ENCODE results near the gene AGRN. TPM values are rescaled to one million over a fixed set of nuclear protein-coding genes. Genes with fewer than 3 reads are reported as not detected.
A peak's percentile ranks its signal among the peaks of the same experiment; 100 is the strongest.

Gene AGRN
- polyA plus RNA-seq, 1 donor from 2014 or later, result 0.05 TPM

DNA sequence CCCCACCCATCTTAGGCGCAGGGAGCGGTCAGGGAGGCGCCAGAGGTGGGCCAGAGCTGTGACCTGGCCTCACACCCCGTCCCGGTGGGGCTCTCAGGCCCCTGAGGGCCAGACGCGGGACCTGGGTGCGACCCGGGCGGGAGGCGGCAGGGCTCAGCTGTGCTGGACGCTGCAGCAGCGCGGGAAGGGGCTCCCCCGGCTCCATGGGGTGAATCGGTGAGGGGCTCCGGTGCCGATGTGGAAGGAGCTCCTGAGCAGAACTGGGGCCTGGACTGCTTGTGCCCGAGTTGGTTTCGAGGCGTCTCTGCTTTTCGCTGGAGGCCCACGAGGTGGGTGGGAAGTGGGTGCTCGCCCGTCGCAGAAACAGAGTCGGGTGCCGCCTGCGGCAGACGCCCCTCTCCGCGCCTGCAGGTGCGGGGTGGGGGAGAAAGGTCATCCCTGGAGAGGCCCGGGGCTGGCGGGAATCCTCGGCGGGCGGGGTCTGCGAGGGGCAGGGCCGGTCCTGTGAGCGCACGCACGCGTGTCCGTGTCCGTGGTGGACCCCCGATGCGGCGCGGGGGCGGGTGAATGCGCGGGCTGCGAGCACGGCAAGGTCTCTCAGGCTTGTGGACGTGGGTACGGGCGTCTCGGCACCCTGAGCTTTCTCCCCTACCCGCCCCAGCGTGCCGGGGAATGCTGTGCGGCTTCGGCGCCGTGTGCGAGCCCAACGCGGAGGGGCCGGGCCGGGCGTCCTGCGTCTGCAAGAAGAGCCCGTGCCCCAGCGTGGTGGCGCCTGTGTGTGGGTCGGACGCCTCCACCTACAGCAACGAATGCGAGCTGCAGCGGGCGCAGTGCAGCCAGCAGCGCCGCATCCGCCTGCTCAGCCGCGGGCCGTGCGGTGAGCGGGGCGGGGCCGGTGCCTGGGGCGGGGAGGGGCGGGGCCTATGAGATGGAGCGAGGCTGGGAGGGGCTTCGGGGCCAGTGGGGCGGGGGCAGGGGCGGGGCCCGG is 20.4 kb downstream of the AGRN start:
- H3K27ac Mint-ChIP-seq, result peak overlapping the region in 1 of 3 donors; percentile 39
- H3K9me3 Mint-ChIP-seq, result no peaks in the 10 kb centered on the region
- no peaks in the 10 kb centered on the region for H3K36me3 Mint-ChIP-seq
- H3K4me1 Mint-ChIP-seq, result peaks cover 6 to 16% (median 15%) of the 10 kb centered on the region in 3 donors
- peak overlapping the region in 3 of 4 donors; percentile 32 to 76 (median 58) for H3K4me3 Mint-ChIP-seq
- H3K27me3 Mint-ChIP-seq, result peaks cover 7% of the 10 kb centered on the region

DNA sequence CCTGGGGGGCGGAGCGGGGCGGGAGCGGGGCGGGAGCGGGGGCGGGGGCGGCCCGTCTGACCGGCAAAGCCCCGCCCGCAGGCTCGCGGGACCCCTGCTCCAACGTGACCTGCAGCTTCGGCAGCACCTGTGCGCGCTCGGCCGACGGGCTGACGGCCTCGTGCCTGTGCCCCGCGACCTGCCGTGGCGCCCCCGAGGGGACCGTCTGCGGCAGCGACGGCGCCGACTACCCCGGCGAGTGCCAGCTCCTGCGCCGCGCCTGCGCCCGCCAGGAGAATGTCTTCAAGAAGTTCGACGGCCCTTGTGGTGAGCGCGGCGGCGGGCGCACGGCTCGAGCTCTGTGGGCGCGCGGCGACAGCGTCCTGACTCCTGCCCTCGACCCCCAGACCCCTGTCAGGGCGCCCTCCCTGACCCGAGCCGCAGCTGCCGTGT is 21.2 kb downstream of the AGRN start:
- Mint-ChIP-seq H3K27me3 (peaks cover 6% of the 10 kb centered on the region), H3K4me3 (no peak overlapping the region), H3K4me1 (peaks cover 6 to 16% (median 12%) of the 10 kb centered on the region in 3 donors), H3K27ac (no peak overlapping the region), H3K9me3 (no peaks in the 10 kb centered on the region), H3K36me3 (no peaks in the 10 kb centered on the region)

- H3K36me3 Mint-ChIP-seq, result no peaks in the 10 kb centered on the region
- peaks cover 3% of the 10 kb centered on the region for H3K27me3 Mint-ChIP-seq
- H3K27ac Mint-ChIP-seq, result no peak overlapping the region
- H3K9me3 Mint-ChIP-seq, result no peaks in the 10 kb centered on the region
- H3K4me3 Mint-ChIP-seq, result peak overlapping the region in 2 of 4 donors; percentile 12 to 27
- peaks cover 6 to 16% (median 12%) of the 10 kb centered on the region in 3 donors for H3K4me1 Mint-ChIP-seq
These were observed 22.0 kb downstream of the AGRN start for GRCh38 chr1:1041873-1042272.

GRCh38 chr1:1042835-1043234 is 22.9 kb downstream of the AGRN start:
- H3K4me1 Mint-ChIP-seq, result peaks cover 6 to 12% (median 12%) of the 10 kb centered on the region in 3 donors
- peak overlapping the region in 1 of 4 donors; percentile 40 for H3K4me3 Mint-ChIP-seq
- H3K36me3 Mint-ChIP-seq, result no peaks in the 10 kb centered on the region
- H3K9me3 Mint-ChIP-seq, result no peaks in the 10 kb centered on the region
- H3K27ac Mint-ChIP-seq, result peak overlapping the region in 1 of 3 donors; percentile 63
- H3K27me3 Mint-ChIP-seq, result peaks cover 3% of the 10 kb centered on the region

- Mint-ChIP-seq H3K4me3 (peak overlapping the region in 1 of 4 donors; percentile 40), H3K27me3 (peaks cover 3% of the 10 kb centered on the region), H3K36me3 (no peaks in the 10 kb centered on the region), H3K4me1 (peaks cover 6 to 12% (median 11%) of the 10 kb centered on the region in 3 donors), H3K27ac (no peak overlapping the region), H3K9me3 (no peaks in the 10 kb centered on the region)
These were observed 23.5 kb downstream of the AGRN start for GRCh38 chr1:1043411-1043810.

GRCh38 chr1:1043921-1044320 is 24.0 kb downstream of the AGRN start:
- H3K36me3 Mint-ChIP-seq, result no peaks in the 10 kb centered on the region
- H3K4me3 Mint-ChIP-seq, result no peak overlapping the region
- H3K27ac Mint-ChIP-seq, result no peak overlapping the region
- no peaks in the 10 kb centered on the region for H3K9me3 Mint-ChIP-seq
- peaks cover 3% of the 10 kb centered on the region for H3K27me3 Mint-ChIP-seq
- H3K4me1 Mint-ChIP-seq, result peaks cover under 1 to 8% (median 6%) of the 10 kb centered on the region in 3 donors

- Mint-ChIP-seq H3K4me3 (no peak overlapping the region), H3K36me3 (no peaks in the 10 kb centered on the region), H3K27me3 (peaks cover 3% of the 10 kb centered on the region), H3K4me1 (peaks cover 0 to 3% (median under 1%) of the 10 kb centered on the region in 3 donors), H3K27ac (no peak overlapping the region), H3K9me3 (no peaks in the 10 kb centered on the region)
These were observed 24.6 kb downstream of the AGRN start for GRCh38 chr1:1044455-1045078.

DNA sequence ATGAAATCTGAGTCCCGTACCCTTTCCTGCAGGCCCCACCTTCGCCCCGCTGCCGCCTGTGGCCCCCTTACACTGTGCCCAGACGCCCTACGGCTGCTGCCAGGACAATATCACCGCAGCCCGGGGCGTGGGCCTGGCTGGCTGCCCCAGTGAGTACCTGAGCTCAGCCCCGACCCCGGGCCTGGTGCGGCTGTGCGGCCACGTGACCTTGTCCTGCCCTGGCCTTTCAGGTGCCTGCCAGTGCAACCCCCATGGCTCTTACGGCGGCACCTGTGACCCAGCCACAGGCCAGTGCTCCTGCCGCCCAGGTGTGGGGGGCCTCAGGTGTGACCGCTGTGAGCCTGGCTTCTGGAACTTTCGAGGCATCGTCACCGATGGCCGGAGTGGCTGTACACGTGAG is 25.2 kb downstream of the AGRN start:
- Mint-ChIP-seq H3K27ac (no peak overlapping the region), H3K4me1 (no peaks in the 10 kb centered on the region), H3K4me3 (no peak overlapping the region), H3K9me3 (no peaks in the 10 kb centered on the region), H3K36me3 (no peaks in the 10 kb centered on the region), H3K27me3 (no peaks in the 10 kb centered on the region)

DNA sequence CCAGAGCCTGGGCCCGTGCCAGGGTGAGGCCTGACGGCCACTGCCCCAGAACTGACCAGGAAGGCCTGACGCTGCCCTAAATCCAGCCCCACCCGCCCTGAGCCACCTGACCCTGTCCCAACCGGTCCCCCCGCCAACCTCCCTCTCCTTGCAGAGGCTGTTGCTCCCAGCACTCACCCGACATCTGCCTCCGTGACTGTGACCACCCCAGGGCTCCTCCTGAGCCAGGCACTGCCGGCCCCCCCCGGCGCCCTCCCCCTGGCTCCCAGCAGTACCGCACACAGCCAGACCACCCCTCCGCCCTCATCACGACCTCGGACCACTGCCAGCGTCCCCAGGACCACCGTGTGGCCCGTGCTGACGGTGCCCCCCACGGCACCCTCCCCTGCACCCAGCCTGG is 26.3 kb downstream of the AGRN start:
- Mint-ChIP-seq H3K4me3 (no peak overlapping the region), H3K9me3 (no peaks in the 10 kb centered on the region), H3K27me3 (no peaks in the 10 kb centered on the region), H3K4me1 (peaks cover 0 to 2% (median 2%) of the 10 kb centered on the region in 3 donors), H3K27ac (no peak overlapping the region), H3K36me3 (no peaks in the 10 kb centered on the region)

DNA sequence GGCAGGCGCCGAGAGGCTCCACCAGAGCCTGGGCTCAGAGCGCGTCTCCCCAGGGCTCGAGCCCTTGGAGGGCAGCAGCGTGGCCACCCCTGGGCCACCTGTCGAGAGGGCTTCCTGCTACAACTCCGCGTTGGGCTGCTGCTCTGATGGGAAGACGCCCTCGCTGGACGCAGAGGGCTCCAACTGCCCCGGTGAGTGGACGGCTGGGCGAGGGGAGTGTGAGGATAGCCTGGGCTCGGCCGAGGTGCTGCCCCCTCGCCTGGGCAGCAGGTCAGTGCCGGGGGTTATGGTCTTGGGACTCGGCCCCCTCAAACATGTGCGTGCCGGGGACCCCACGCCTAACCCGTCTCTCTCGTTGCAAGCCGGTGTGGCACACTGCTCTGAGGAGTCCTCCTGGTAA is 26.8 kb downstream of the AGRN start:
- Mint-ChIP-seq H3K36me3 (no peaks in the 10 kb centered on the region), H3K4me3 (no peak overlapping the region), H3K9me3 (no peaks in the 10 kb centered on the region), H3K4me1 (peaks cover 0 to 2% (median 2%) of the 10 kb centered on the region in 3 donors), H3K27me3 (no peaks in the 10 kb centered on the region), H3K27ac (no peak overlapping the region)

- Mint-ChIP-seq H3K9me3 (no peaks in the 10 kb centered on the region), H3K27me3 (no peaks in the 10 kb centered on the region), H3K4me1 (peaks cover 0 to 2% (median 2%) of the 10 kb centered on the region in 3 donors), H3K36me3 (no peaks in the 10 kb centered on the region), H3K4me3 (no peak overlapping the region), H3K27ac (no peak overlapping the region)
These were observed 27.5 kb downstream of the AGRN start for GRCh38 chr1:1047407-1047806.

GRCh38 chr1:1047963-1048362 is 28.0 kb downstream of the AGRN start:
- Mint-ChIP-seq H3K36me3 (no peaks in the 10 kb centered on the region), H3K27me3 (no peaks in the 10 kb centered on the region), H3K4me3 (no peak overlapping the region), H3K27ac (no peak overlapping the region), H3K4me1 (peaks cover 0 to 2% (median 2%) of the 10 kb centered on the region in 3 donors), H3K9me3 (no peaks in the 10 kb centered on the region)

GRCh38 chr1:1048765-1049164 is 28.8 kb downstream of the AGRN start:
- Mint-ChIP-seq H3K36me3 (no peaks in the 10 kb centered on the region), H3K9me3 (no peaks in the 10 kb centered on the region), H3K27me3 (no peaks in the 10 kb centered on the region), H3K27ac (no peak overlapping the region), H3K4me1 (peaks cover 0 to 2% (median 2%) of the 10 kb centered on the region in 3 donors), H3K4me3 (no peak overlapping the region)

GRCh38 chr1:1049318-1050165 is 29.6 kb downstream of the AGRN start:
- no peak overlapping the region for H3K4me3 Mint-ChIP-seq
- H3K4me1 Mint-ChIP-seq, result peaks cover 0 to 2% (median 2%) of the 10 kb centered on the region in 3 donors
- H3K9me3 Mint-ChIP-seq, result no peaks in the 10 kb centered on the region
- no peaks in the 10 kb centered on the region for H3K36me3 Mint-ChIP-seq
- H3K27ac Mint-ChIP-seq, result no peak overlapping the region
- no peaks in the 10 kb centered on the region for H3K27me3 Mint-ChIP-seq

Data from IgD-negative memory B cell (primary cell).